Astrocyte (in vitro differentiated cells and primary cell): Measurements from ENCODE around the gene OCIAD2. TPM values are rescaled to one million over a fixed set of nuclear protein-coding genes. Genes with fewer than 3 reads are reported as not detected.
A peak's percentile ranks its signal among the peaks of the same experiment; 100 is the strongest.

Experiments
- DNase-seq: peaks from one replicate; pipeline ENCODE4 v3.0.0-alpha.2; 2010; ENCODE audit warnings: low read depth
- FAIRE-seq: peaks from 2 replicates; lab custom pipeline; 2011; peaks lifted over from hg19 to GRCh38; lab: Jason Lieb, UNC
- H2AFZ ChIP-seq: 2 replicates; pipeline ENCODE4 v1.6.0; 2012; ENCODE audit warnings: low read depth, low read length, inconsistent platforms
- H3K27ac ChIP-seq: 2 replicates; pipeline ENCODE4 v1.5.1; 2011; ENCODE audit warnings: low read depth, low read length, inconsistent platforms
- H3K27me3 ChIP-seq: 2 replicates; pipeline ENCODE4 v1.6.0; 2011; ENCODE audit warnings: low read length, inconsistent platforms; ENCODE audit not compliant: insufficient read depth
- H3K36me3 ChIP-seq: 2 replicates; pipeline ENCODE4 v1.5.1; 2011; ENCODE audit warnings: low read length, inconsistent platforms; ENCODE audit not compliant: insufficient read depth
- H3K4me1 ChIP-seq: 2 replicates; pipeline ENCODE4 v1.5.1; 2011; ENCODE audit warnings: low read length, inconsistent platforms; ENCODE audit not compliant: insufficient read depth
- H3K4me2 ChIP-seq: 2 replicates; pipeline ENCODE4 v1.6.0; 2012; ENCODE audit warnings: low read length, inconsistent platforms
- H3K4me3 ChIP-seq: 2 replicates; pipeline ENCODE4 v1.5.1; 2011; ENCODE audit warnings: low read depth, mild to moderate bottlenecking, low read length, inconsistent platforms; ENCODE audit not compliant: insufficient read depth
- H3K79me2 ChIP-seq: 2 replicates; pipeline ENCODE4 v1.6.0; 2012; ENCODE audit warnings: mild to moderate bottlenecking, low read length, inconsistent platforms; ENCODE audit not compliant: insufficient read depth
- H3K9ac ChIP-seq: 2 replicates; pipeline ENCODE4 v1.6.0; 2012; ENCODE audit warnings: mild to moderate bottlenecking, low read length, inconsistent platforms
- H3K9me3 ChIP-seq: 2 replicates; pipeline ENCODE4 v1.5.1; 2012; ENCODE audit warnings: low read depth, mild to moderate bottlenecking, low read length, inconsistent platforms; ENCODE audit not compliant: insufficient read depth
- H4K20me1 ChIP-seq: 2 replicates; pipeline ENCODE4 v1.6.0; 2012; ENCODE audit warnings: low read length, inconsistent platforms; ENCODE audit not compliant: insufficient read depth
- H3K27ac Mint-ChIP-seq: one replicate; pipeline ENCODE4 v1.8.0; 2021; ENCODE audit warnings: mild to moderate bottlenecking, mixed read lengths; ENCODE audit not compliant: unreplicated experiment
- H3K27me3 Mint-ChIP-seq: one replicate; pipeline ENCODE4 v1.8.0; 2021; ENCODE audit warnings: low read depth, mixed read lengths; ENCODE audit not compliant: unreplicated experiment
- H3K36me3 Mint-ChIP-seq: one replicate; pipeline ENCODE4 v1.8.0; 2021; ENCODE audit warnings: low read depth, mixed read lengths; ENCODE audit not compliant: unreplicated experiment
- H3K4me1 Mint-ChIP-seq: one replicate; pipeline ENCODE4 v1.8.0; 2021; ENCODE audit warnings: low read depth, mixed read lengths; ENCODE audit not compliant: unreplicated experiment
- H3K4me3 Mint-ChIP-seq: one replicate; pipeline ENCODE4 v1.8.0; 2021; ENCODE audit warnings: mild to moderate bottlenecking, moderate library complexity, mixed read lengths; ENCODE audit not compliant: unreplicated experiment
- H3K9me3 Mint-ChIP-seq: one replicate; pipeline ENCODE4 v1.8.0; 2021; ENCODE audit warnings: mild to moderate bottlenecking, mixed read lengths; ENCODE audit not compliant: unreplicated experiment
- CTCF ChIP-seq: IDR thresholded peaks from 2 replicates; pipeline ENCODE4 v1.5.1; 2011; ENCODE audit warnings: low read depth, mild to moderate bottlenecking, inconsistent platforms, low read length, moderate library complexity; ENCODE audit not compliant: insufficient read depth
- EZH2 ChIP-seq: IDR thresholded peaks from 2 replicates; pipeline ENCODE4 v1.6.1; 2012; ENCODE audit warnings: mild to moderate bottlenecking, low read length, inconsistent platforms; ENCODE audit not compliant: insufficient read depth
- total RNA-seq: library from RNA; stranded (reverse); gene quantifications from 2 replicates; pipeline ENCODE4 v1.2.1, GENCODE V29; 2021

OCIAD2 gene
- total RNA-seq, 1 donor from 2014 or later: 76.1 TPM

DNA sequence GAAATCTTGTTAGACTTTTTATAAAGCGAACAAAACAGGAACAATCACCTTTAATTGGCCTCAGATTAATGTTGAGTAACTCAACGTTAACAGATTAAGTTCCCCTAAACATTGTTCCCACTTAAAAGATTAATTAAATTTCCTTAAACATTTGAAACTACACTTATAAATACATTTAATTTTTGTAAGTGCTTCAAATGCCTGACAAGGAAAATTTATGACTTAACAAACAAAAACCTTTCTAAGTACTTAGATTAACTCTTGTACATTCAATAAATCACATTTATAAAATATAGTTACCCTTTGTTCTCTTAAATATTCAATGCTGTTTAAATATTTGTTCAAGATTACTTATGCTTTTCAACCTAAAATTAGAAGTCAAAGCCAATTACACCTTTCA, 39.4 kb upstream of the OCIAD2 start:
- Histone ChIP-seq H3K9ac (no peak overlapping the region), H3K4me3 (no peak overlapping the region)

DNA sequence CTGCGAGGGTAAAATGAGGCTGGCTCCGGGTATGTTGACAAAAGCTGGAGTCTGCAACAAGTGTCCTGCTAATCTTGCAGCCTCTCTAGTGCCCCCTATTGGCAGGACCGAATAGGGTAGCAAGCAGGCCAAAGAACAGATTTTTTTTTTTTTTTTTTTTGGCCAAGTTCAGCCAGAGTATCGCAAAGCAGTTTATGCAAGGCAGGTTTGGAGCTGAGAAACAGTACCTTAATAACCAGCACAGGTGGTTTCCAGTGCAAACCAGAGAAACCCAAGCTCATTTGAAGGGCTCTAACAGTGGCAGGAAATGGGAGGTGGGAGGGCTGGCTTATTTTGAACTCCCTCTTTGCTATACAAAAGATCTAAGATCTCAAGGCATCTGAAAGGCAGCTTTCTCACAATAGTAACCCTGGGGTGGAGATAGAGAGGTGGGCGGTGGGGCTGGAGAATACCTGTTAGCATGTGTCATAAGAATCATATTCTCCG, 38.2 kb upstream of the OCIAD2 start:
- no peak overlapping the region for H2AFZ ChIP-seq
- Mint-ChIP-seq H3K36me3 (no peaks in the 10 kb centered on the region), H3K4me3 (no peak overlapping the region), H3K27ac (peak overlapping the region; percentile 72), H3K4me1 (peaks cover 5% of the 10 kb centered on the region), H3K27me3 (no peaks in the 10 kb centered on the region), H3K9me3 (peaks cover 5% of the 10 kb centered on the region)
- H3K27me3 ChIP-seq: no peaks in the 10 kb centered on the region
- no peak for FAIRE-seq
- TF ChIP-seq CTCF (peak; percentile 28), EZH2 (no peak)
- DNase-seq: no peak
- no peaks in the 10 kb centered on the region for H3K79me2 ChIP-seq
- no peaks in the 10 kb centered on the region for H3K9me3 ChIP-seq
- no peaks in the 10 kb centered on the region for H4K20me1 ChIP-seq
- peaks cover 9% of the 10 kb centered on the region for H3K4me1 ChIP-seq
- no peaks in the 10 kb centered on the region for H3K36me3 ChIP-seq
- no peak overlapping the region for H3K9ac ChIP-seq
- H3K27ac ChIP-seq: no peak overlapping the region
- H3K4me3 ChIP-seq: no peak overlapping the region
- peak overlapping the region; percentile 0 for H3K4me2 ChIP-seq

More for the DNA sequence above, 39.4 kb upstream of the OCIAD2 start:
- Histone ChIP-seq H3K4me2 (no peak overlapping the region), H3K79me2 (no peaks in the 10 kb centered on the region), H3K4me1 (peaks cover 4% of the 10 kb centered on the region), H4K20me1 (no peaks in the 10 kb centered on the region), H3K36me3 (no peaks in the 10 kb centered on the region), H2AFZ (no peak overlapping the region), H3K27me3 (no peaks in the 10 kb centered on the region), H3K27ac (no peak overlapping the region), H3K9me3 (no peaks in the 10 kb centered on the region)
- FAIRE-seq: no peak
- Mint-ChIP-seq H3K27ac (no peak overlapping the region), H3K4me3 (no peak overlapping the region), H3K9me3 (peaks cover 5% of the 10 kb centered on the region), H3K36me3 (no peaks in the 10 kb centered on the region), H3K4me1 (peaks cover 2% of the 10 kb centered on the region), H3K27me3 (no peaks in the 10 kb centered on the region)
- TF ChIP-seq CTCF (no peak), EZH2 (no peak)
- no peak for DNase-seq

GRCh38 chr4:48944252-48944651, 37.7 kb upstream of the OCIAD2 start:
- Histone ChIP-seq H4K20me1 (no peaks in the 10 kb centered on the region), H3K9me3 (no peaks in the 10 kb centered on the region), H3K27ac (peak overlapping the region; percentile 15), H3K4me1 (peaks cover 9% of the 10 kb centered on the region), H3K79me2 (no peaks in the 10 kb centered on the region), H3K9ac (no peak overlapping the region), H3K4me2 (peak overlapping the region; percentile 0), H3K4me3 (no peak overlapping the region), H3K36me3 (no peaks in the 10 kb centered on the region), H2AFZ (peak overlapping the region; percentile 59), H3K27me3 (no peaks in the 10 kb centered on the region)
- Mint-ChIP-seq H3K27ac (no peak overlapping the region), H3K9me3 (peaks cover 5% of the 10 kb centered on the region), H3K4me3 (no peak overlapping the region), H3K27me3 (no peaks in the 10 kb centered on the region), H3K36me3 (no peaks in the 10 kb centered on the region), H3K4me1 (peaks cover 7% of the 10 kb centered on the region)
- TF ChIP-seq CTCF (no peak), EZH2 (no peak)
- FAIRE-seq (no peak), DNase-seq (peak; percentile 55)
